M059J (cell line): ENCODE measurements around the gene TMEM120B. TPM values are rescaled to one million over a fixed set of nuclear protein-coding genes. Genes with fewer than 3 reads are reported as not detected.

Experiments used
- total RNA-seq: library from RNA; depleted of rRNA; stranded (reverse); fragments of >200 nt; shearing (Covaris generic); gene quantifications from 2 replicates; pipeline ENCODE4 v1.2.3, GENCODE V29; 2014; rRNA removed

The TMEM120B gene
- total RNA-seq, 1 experiment from 2014 or later = 8.3 TPM

Other genes with a start within 250 kb of the TMEM120B start
- 17.0 and 30.1 TPM in 2 replicates for gene KDM2B, start 131.7 kb upstream of the TMEM120B start, total RNA-seq
- 18.1 and 20.6 TPM in 2 replicates for gene ORAI1, start 86.2 kb upstream of the TMEM120B start, total RNA-seq
- 0.25 TPM in 1 of 2 replicates, not detected in the other for gene MORN3, start 43.1 kb upstream of the TMEM120B start, total RNA-seq
- gene RHOF, start 80.9 kb downstream of the TMEM120B start, total RNA-seq = 0.27 and 0.42 TPM in 2 replicates
- 2.7 and 3.9 TPM in 2 replicates for gene SETD1B, start 91.3 kb downstream of the TMEM120B start, total RNA-seq
- 2.3 and 3.7 TPM in 2 replicates for gene HPD, start 146.1 kb downstream of the TMEM120B start, total RNA-seq
- 65.7 and 73.8 TPM in 2 replicates for gene PSMD9, start 176.0 kb downstream of the TMEM120B start, total RNA-seq
- 1.1 and 1.2 TPM in 2 replicates for gene CFAP251, start 205.8 kb downstream of the TMEM120B start, total RNA-seq